NK-92 treated with Interleukin-12 subunit alpha and Interleukin-12 subunit beta, amount 100 ng/mL, for 24 hours (cell line): Measurements from ENCODE around the gene CCDC180.
"Not testable (repeated sequence)": the region's sequence is repeated elsewhere in the genome, so short reads cannot be mapped to it uniquely, and the experiment has no call there.

ENCODE experiments used
- DNase-seq: peaks from one replicate; lab custom pipeline; 2025; lab: John Stamatoyannopoulos, UW

Gene CCDC180

DNA sequence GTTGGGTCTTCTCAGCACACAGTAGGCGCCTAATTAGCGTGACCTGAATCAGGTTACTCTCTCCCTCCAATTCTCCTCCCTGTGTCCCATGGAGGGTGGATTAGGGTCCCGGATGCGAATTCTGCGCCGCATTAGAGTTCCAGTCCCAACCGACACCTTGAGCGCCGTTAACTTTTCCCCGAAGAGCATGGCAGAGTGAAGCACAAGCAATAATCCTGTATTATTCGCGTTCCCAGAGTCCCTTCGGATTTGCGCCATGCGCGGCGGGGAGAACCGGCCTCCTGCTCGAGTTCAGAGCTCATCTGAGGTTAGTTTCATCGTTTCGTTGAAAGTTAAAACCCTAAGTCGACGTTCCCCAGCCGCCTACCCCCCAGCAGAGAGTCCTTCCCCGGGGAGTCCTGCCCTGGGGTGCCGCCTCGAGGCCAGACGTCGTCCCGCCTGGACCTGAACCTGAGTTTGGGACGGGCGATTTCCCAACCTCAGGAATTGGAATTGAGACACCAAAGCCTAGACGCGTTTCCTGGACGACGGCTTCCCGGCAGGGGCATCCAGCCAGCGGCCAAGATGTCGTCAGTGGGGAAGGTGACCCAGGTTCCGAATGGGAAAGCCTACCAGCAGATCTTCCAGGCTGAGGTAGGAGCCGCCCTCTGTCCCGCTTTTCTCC lies at the start of gene CCDC180:
CCDC180 (plus strand) TSS at position 160 of the 664 bp plus-strand sequence; CDS start at position 565, 405 bp downstream.
- no peak for DNase-seq

- DNase-seq = not testable (repeated sequence)
Measured at GRCh38 chr9:97259834-97260514, 47.5 kb upstream of the CCDC180 start.

GRCh38 chr9:97271292-97271691 lies 36.2 kb upstream of the CCDC180 start:
- no peak for DNase-seq

- no peak for DNase-seq
Measured at GRCh38 chr9:97272072-97272471, 35.4 kb upstream of the CCDC180 start.

DNA sequence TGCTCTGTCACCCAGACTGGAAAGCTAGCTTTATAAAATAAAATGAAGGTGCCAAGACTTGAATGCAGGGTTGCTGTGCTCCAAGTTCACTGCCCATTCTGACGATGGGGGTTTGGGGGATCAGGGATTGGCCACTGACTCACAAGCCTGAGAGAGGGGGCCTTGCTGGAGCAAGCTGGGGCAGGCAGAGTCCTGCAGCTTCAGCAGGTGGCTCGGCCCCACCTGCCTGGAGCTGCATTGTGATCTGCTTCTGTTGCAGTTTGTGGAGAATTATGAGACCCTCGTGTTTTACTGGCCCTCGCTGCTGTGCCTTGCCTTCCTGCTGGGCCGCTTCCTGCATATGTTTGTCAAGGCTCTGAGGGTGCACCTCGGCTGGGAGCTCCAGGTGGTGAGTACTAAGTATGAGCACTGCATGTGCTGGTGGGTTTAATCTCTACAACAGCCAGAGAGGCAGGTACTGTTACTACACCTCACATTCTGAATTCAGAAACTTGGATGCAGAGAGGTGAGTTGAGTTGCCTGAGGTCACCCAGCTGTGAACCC lies 31.1 kb upstream of the CCDC180 start:
- DNase-seq = no peak

- no peak for DNase-seq
Measured at GRCh38 chr9:97277953-97278352, 29.5 kb upstream of the CCDC180 start.

DNA sequence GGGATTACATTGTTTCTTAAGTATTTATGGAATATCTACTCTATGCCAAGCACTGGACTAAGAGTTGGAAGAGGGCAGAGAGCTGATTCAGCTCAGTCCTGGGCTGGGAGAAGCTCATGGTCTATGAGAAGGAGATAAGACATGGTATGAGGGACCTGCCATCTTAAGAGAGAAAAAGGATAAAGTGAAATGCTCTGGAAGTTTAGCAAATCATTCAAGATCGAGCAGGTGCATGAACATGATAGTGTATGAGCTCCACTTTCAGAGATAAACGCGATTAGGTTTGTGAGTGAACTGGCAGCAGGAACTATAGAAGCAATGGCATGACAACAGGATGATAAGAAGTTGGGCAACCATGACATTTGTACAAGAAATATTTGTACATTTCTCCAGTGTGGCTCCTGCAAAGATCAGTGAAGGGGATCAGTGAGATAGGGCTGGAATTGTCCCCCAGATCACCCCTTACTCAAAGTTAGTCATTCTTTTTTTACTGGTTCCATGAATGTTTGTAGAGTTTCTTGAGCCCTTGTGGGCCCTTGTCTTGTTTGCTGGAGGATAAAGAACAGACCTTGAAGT lies 26.6 kb upstream of the CCDC180 start:
- DNase-seq = no peak

GRCh38 chr9:97283768-97284167 lies 23.7 kb upstream of the CCDC180 start:
- no peak for DNase-seq

DNA sequence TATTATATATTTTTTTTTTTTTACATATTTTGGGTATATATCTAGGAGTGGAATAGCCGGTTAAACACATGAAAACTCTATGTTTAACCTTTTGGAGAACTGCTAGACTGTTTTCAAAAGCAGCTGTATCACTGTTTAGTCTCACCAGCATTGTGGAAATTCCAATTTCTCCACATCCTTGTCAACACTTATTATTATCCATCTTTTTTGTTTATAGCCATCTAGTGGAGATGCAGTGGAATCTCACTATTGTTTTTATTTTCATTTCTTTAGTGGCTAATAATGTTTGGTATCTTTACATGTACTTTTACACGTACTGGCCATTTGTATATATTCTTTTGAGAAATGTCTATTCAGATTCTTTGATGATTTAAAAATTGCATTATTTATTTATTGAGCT lies 22.7 kb upstream of the CCDC180 start:
- no peak for DNase-seq

- DNase-seq = no peak
Measured at GRCh38 chr9:97292200-97292599, 15.3 kb upstream of the CCDC180 start.

DNA sequence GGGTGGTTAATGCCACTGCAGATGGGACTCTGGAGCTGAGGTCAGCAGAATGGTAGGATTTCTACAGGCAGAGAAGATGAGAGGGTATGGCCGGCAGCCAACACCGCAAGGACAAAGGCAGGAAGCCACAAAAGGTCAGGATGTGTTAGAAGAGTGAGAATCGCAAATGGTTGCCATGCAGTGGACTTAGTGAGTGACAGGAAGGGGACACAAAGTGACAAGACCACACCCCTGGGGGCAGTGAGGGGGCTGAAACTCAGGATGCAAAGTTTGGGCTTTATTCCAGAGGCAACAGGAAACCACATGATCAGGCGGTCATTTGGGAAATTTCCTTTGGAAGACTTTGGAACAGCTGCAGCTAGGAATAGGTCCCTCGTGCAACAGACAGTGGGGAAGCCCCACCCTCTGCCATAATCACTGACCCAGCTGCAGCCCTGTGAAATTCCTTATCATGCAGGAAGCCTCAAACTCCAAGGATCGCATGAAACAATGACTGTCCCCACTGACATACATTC lies 14.2 kb upstream of the CCDC180 start:
- DNase-seq = no peak

- DNase-seq = no peak
Measured at GRCh38 chr9:97293818-97294217, 13.6 kb upstream of the CCDC180 start.

DNA sequence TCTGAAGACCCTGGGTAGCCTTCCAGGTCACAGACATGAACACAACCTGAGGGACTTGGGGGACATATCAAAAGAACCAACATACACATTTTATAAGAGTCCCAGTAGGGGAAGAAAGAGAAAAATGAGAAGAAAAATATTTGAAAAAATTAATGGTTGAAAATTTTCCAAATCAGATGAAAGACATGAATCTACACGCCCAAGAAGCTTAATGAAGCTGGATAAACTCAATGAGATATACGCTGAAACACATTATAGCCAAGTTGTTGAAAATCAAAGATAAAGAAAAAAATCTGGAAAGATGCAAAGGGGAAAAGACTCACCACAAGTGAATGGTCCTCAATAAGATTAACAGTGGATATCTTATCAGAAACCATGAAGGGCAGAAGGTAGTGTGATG lies 9.6 kb upstream of the CCDC180 start:
- no peak for DNase-seq

DNA sequence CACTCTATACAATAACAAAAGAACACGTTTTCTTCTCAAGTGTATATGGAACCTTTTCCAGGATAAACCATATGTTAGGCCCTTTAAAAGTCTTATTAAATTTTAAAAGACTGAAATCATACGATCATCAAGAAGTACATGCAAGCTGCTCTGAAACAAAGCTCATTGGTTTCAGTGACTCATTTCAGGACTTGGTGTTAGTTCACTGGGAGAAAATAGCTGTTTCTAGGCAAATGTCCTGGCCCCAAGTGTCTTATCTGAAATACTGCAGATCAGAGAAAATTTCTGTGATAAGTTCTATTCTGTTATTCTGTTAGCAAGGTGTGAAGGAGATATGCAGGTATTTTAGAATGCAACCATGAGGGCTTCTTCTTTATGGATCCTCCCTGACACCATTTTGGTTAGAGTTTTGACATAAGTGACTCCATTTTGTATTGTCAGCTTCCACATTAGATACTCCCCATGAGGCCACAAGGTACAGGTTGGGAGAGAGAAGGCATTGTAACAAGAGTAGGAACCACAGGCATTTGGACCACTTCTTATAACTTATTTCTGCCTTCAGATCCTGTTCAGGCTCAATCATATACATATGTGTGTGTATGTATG lies 7.5 kb upstream of the CCDC180 start:
- DNase-seq = no peak

GRCh38 chr9:97300586-97300985 lies 6.9 kb upstream of the CCDC180 start:
- no peak for DNase-seq

DNA sequence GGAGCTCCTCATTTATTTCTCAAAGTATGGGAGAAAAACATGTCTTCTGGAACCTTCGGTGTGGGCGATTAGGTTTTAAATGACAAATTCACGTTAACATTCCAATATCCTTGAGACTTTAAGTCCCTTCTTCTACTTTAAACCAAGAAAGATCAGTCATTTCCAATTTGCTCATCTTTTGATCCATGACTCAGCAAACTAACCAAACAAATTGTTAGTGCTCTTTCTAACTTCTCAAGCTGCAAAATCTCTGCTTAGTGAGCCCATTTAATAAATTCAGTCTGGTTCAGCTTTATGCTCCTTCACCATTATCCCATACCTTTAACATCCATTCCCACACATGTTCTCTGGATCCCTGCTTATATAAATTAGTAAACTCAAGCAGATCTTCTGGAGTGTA lies 5.5 kb upstream of the CCDC180 start:
- DNase-seq = no peak

DNA sequence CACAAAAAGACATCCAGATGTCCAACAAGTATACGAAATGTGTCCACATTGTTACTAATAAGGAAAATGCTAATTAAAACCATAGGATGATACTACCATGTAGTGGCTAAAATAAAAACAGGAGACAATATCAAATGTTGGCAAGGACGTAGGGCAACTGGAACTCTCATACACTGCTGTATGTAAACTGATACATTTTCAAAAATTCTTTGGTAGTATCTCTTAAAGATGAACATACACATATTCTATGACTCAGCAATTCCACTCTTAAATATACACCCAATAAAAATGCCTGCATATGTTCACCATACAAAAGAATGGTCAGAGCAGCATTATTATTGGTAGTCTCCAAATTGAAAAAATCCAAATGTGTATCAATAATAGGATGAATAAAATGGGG lies 2.9 kb upstream of the CCDC180 start:
- no peak for DNase-seq

GRCh38 chr9:97305501-97306298 lies 1.8 kb upstream of the CCDC180 start:
- no peak for DNase-seq

DNA sequence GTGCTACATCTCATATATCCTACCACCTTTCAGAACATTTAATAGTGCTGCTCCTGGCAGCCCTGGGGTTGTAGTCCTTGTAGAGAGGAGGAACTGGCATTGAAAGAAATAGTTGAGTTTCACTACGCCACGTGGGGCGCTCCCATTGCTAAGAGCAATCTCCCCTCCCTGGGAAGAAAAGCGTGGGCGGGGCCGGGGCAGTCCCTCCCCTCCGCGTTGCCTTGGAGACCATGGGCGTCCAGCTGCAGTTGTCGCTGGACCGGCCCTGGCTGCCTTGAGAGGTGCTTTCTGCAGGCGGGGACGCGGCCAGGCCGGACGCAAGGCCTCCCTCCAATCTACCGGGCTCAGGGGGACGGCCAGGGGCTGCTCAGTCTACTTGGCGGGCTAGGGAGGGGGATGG lies 368 bp upstream of the CCDC180 start:
- no peak for DNase-seq

- no peak for DNase-seq
Measured at GRCh38 chr9:97309260-97309659, 1.8 kb downstream of the CCDC180 start.

- no peak for DNase-seq
Measured at GRCh38 chr9:97310023-97310422, 2.6 kb downstream of the CCDC180 start.

DNA sequence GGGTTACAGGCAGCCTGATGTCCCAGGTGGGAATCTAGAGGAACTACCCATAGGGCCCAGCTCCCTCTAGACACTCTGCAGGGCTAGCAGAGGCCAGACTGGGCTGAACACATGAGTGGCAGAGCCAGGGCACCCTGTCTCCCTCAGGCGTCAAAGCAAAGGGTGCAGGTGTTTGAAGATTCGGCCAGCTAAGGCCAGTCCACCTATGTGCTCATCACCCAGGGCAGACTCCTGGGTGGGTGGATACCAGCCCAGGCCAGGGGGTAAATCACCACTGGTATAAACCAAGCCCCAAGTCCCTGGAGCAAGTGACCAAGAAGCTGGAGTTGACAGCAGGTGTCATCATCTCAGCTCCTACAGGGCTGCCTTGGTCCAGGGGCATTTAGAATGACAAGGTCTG lies 3.4 kb downstream of the CCDC180 start:
- DNase-seq = no peak
